Activated T-cell treated with anti-CD3 and anti-CD28 coated beads, Interleukin-2, amount 50 U/mL, for 1 hour (primary cell): ENCODE measurements around the gene ABCA13.

Experiments
- DNase-seq: peaks from one replicate; pipeline ENCODE4 v3.0.0-alpha.2; 2020

The ABCA13 gene

DNA sequence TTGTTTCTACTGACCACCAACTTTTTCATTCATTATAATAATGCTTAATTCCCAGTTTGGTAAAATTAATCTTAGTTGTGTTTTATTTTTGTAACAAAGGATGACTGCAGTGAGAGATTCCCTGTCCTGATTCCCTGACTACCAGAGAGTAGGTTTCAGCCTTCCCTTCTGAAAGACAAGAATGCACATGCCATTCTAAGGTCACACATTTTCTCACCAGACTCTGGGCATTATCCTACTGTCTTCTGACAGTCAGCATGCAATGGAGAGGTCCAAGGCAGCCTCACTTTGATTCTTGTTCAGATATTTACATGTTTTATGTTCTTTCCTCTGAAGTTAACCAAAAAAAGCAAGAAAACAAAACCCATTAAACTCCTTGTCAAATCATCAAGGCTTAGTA is 380.4 kb downstream of the ABCA13 start:
- DNase-seq, result no peak

DNA sequence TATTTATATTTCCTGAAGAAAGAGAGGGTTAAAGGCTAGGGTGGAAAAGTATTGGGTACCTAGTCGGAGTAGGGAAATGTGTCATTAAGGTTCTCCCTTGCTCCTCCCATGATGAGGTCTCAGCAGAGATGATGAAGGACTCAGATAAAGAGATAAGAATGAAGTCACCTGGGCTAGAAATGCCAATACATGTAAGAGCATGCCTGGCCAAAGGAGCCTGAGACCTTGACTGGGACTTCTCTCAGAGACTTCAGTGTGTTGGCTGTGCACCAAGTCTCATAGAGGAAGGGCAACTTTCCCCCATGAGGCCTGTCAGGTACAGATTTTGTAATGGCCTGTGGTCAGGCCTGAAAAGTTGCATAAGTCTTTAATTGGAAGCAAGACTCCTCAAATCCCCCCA is 392.1 kb downstream of the ABCA13 start:
- no peak for DNase-seq

DNA sequence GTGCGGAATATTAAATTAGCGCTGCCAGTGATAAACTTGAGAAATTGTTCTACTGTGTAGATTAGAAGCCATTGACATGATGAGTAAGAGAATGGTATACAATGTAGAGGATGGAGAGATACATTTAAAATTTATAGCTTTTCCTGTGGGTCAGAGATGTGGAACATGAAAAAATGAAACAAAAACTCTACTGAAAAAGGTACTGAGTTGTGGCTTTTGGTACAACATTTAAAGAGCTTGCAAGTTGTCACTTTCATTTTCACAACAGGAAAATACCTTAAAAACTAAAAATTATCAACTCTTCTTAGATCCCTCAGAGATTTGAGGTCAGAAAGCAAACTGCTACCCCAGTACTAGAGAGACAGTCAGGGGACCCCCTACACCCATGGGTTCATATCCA is 404.3 kb downstream of the ABCA13 start:
- no peak for DNase-seq

DNA sequence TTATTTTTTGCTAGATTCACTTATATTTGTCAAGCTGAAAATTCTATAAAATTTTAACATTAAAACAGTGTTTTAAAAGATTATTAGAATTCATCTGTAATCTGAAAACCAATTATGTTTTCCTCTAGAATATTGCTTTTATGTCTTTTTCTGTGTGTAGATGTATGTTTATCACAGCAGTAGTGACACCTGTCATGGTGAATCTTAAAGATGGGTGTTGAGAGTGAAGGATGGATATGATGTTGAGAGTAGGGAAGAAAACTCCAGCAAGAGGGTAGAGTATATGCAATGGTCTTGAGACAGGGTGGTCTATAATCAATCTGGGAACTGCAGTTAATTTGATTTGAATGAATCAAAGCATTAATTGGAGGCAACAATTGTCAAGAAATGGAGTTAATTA is 416.2 kb downstream of the ABCA13 start:
- no peak for DNase-seq

DNA sequence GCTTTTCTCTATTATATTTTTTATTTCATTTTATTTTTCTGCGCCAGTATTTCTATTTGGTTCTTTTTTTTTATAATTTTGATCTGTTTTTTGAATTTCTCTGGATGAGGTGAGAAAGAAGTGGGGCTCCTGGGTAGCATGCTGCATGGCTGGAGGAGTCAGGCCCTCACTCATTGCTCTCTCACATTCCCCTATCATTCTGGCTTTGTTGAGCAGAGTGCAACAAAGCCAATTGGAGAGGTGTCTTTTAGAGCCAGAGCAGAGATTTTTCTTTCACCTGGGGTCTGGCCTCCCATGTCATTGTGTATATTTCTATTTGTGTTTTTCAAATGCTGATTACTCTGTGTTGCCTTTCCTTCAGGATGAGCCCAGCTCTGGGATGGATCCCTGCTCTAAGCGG is 423.1 kb downstream of the ABCA13 start:
- DNase-seq, result no peak

DNA sequence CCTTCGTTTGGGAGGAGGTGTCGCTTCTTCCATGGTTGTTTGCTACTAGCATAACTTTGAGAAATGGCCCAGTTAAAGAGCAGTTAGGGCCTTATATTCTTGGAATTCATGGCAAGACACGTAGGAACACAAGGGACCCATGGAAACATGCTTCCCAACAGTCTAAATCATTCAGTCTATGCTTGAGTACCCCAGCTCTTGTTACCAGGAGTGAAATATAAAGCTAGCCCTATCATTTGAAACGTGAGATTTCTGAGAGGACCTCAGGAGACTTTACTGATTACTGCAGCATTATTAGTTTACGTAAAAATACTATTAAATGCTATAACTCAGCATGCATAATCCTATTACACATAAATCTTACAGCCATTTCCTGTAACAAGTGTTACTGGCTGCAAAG is 424.5 kb downstream of the ABCA13 start:
- no peak for DNase-seq

DNA sequence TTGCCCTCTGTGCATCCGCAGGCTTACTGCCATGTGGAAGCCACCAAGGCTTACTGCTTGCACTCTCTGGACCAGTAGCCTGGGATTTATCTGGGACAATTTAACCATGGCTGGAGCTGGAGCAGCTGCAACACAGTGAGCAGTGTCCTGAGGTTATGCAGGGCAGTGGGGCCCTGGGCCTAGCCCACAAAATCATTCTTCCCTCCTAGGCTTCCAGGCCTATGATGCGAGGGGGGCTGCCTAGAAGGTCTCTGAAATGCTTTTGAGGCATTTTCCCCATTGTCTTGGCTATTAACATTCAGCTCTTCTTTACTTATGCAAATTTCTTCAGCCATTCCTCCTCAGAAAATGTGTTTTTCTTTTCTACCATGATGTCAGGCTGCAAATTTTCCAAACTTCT is 439.4 kb downstream of the ABCA13 start:
- DNase-seq, result no peak

DNA sequence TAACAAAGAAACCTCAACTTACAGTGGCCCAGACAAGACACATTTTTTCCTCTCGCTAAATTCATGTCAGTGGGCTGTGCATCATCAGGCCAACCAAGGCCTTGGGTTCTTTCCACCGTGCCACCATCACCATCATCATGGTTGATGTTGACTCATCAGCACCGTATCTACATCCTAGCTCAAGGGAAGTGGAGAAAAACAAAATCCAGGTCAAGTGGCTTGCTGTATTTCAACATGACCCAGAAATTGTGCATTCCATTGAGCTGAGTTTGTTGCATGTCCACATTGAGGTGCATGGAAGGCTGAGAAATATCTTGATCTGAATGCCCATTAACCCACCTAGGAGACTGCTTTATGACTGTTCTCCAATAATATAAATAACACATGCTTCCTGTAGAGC is 440.7 kb downstream of the ABCA13 start:
- DNase-seq, result no peak

DNA sequence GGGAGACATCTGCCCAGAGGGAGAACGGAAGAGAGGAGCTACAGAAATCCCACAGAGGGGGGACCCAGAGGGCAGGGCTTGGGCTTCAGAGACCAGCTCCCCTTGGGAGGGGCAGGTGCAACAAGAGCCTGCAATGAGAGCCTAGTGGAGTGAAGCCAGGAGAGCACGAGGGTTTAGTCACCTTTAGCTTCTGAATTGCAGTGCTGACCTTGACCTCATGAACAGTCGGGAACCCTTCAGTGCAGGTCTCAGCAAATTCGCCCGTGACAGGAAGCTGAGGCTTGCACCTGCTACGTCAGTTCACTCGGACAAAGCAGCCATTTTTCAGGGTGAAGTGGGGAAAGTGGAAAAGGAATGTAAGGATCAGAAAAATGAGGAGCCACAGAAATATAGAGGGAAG is 446.2 kb downstream of the ABCA13 start:
- DNase-seq, result no peak

DNA sequence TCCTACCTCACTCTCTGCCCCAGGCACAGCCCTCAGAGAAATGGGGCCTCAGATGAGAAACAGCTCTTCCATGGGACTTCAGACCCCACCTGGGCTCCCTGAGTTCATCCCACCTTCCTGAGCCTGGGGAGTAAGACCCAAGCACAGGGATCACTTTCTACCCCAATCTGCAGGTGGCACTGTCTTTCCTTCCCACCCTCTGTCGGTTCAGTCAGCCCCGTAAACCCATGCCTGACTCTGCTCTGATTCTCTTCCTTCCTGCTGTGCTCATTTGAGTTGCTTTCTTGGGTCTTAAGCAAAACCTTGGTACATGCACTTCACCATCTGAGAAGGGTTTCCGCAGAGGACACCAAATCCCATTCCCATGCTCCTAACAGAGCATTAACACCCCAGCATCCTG is 446.7 kb downstream of the ABCA13 start:
- DNase-seq, result no peak

DNA sequence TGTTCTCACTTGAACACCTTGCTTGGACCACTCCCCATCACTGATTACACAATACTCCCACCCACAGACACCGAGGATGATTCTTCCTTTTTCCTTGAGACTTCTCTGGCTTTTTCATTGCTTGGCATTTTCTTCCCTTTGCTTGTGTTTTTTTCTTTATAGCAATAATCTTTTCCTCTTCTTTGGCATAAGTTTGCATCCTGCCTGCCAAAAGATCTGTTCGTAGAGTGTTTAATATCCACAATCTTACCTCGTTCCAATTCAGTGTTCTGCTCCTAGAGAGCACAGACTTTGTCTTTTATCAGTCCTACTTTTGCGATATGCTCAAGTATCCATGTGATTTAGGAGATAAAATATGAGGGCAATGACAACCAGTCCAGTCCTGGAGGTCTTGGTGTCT is 449.8 kb downstream of the ABCA13 start:
- no peak for DNase-seq

DNA sequence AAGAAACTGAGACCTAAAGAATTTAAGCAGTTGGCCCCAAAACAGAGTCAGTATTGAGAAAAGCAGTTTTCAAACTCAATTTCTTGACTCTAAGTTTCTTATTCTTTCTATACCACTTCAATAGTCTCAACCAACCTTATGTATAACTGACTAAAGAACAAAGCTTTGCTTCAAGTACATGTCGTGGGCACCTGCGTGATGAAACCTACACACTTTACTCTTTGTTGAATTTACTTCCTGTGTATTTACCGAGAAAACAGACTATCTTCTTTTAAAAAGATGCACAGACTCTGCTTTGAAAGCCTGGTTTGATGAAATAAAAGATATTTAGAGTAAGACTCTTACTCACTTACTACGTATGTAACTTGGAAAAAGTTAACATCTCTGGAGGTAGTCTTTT is 455.9 kb downstream of the ABCA13 start:
- no peak for DNase-seq

DNA sequence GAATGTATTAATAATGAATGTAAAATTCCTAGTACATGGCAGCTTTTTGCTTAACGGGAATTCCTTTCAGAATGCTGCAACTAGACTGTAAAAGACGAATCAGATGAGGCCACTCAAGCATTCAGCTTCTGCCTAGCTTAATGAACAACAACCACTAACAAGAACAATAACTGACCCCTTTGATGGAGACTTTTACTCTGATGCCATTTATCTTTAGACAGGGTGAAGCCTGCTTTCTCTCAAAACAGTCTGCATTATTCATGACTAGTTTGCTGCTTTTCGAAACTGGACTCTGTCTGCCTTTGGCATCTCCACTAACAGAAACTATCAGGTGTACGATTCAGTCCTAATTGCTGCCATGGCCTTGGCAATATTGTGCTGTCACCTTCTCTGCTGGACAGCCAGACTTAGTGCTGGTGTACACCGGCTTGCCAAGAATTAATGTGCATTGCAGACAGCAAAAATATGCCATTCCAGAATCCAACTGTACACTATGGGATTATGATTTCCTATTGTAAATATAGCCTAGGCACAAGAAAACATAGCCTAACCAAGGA is 457.6 kb downstream of the ABCA13 start:
- no peak for DNase-seq

DNA sequence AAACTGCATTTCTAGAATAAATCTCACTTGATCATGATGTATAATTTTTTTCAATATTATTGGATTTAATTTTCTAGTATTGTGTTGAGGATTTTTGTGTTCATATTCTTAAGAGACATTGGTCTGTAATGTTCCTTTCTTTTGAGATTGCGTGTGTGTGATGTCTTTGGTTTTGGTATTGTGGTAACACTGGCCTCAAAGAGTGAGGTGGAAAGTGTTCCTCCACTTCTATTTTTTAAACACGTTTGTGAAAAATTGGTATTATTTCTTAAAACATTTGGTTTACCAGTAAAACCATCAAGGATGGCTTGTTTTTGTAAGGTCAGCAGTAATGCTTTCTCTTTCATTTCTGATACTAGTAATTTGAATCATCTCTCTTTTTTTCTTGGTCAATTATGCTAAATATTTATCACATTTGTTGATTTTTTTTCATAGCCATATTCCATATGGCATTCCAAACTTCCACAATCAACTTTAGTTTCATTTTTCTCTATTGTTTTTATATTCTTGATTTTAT is 462.9 kb downstream of the ABCA13 start:
- no peak for DNase-seq

DNA sequence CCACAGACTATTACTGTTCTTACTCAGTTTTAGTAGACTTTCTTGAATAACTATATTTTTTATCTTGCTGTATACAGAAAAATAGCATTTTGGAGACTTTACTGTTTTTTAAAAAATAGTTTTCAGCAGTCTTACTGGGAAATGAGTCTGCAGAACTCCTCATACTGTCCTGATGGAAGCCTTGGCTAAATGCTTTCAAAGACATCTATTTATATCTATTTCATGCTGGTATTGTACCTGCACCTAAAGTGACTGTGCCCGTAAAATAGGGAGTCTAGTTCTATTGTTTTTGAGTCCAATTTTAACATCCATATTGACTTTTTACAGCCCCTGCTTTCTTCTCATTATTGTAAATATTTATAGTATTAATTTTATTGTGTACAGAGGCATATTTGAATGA is 464.5 kb downstream of the ABCA13 start:
- no peak for DNase-seq

DNA sequence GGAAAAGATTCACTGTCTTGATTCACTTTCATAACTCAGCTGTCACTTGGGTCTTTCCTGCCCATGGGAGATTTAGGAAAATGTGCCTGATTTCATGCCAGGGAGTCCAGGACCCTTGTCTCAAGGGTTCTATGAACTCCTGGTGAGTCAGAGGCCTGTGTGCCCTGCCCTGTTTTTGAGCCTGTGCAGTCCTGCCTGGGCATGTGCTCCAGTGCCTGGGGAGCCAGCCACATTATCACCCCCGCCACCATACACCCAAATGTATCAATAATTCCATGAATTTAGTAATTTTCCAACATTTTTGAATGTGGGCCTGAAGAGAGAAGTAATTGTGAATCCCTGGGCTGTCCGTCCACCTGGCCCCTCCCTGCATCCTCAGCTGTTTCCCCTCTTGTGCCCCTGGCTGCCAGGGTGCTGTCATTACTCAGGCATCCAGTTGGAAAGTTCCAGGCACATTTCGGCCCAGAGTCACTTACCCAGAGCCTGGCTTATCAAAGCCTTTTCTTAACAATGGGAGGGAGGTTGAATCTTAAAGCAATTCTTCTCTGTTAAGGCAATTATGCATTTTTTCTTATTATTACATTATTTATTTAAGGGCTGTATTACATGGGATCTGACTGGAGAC is 465.2 kb downstream of the ABCA13 start:
- DNase-seq, result no peak

DNA sequence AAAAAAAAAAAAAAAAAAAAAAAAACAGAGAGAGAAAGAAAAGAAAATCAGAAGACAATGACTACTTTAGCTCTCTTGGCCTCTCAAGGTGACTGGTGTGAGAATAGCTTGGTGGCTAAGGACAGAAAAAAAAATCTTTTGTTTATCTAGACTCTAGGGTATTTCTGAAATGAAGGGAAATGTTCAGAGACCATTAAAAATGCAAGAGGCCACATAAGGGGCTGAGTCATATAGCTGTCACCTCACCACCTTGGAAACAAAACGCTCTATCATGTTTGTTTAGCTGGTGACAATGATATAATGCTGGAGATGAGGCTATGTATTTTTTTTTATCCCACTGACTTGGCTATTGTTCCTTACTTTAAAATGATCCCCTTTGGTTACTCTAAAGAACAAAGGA is 466.1 kb downstream of the ABCA13 start:
- no peak for DNase-seq

DNA sequence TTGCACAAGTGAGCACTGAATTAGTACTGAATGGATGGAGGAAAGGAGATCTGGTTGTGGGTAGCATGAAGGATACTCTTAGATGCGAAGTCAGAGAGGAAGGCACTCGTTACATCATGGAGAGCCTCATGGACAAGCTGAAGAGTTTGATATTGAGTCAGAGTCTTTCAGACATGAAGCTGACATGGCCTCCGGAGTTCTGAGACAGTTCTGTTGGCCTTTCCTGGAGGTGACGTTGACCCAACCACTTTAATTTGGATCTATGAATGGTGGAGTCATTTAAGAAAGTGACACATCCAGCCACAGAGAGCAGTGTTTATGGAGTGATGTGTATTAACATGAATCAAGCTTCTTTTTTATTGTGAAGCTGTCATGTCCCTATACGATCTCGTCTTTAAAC is 466.8 kb downstream of the ABCA13 start:
- no peak for DNase-seq

DNA sequence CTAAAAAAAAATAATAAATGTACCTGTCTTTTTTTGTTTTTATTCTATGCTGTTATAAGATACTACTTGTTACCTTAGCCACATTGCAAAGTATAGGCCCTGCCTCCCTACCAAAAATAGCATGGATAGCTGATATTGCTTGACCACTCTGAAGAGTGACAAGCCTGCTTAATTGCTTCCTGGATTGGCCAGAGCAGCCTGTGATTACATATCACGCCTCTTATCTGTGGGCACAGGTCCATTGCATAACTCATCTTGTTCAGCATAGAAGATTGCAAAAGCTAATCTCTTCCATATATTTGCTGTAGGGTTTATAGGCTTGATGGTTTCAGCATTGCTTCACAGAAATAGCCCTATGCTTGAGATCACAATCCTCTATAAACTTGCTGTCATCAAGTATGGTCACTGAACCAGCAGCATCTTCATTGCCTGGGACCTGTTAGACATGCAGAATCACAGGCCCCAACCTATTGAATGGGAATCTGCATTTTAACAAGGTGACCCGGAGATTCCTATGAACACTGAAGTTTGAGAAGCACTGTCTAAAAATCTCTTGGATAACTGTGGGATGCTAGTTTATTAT is 472.3 kb downstream of the ABCA13 start:
- no peak for DNase-seq

DNA sequence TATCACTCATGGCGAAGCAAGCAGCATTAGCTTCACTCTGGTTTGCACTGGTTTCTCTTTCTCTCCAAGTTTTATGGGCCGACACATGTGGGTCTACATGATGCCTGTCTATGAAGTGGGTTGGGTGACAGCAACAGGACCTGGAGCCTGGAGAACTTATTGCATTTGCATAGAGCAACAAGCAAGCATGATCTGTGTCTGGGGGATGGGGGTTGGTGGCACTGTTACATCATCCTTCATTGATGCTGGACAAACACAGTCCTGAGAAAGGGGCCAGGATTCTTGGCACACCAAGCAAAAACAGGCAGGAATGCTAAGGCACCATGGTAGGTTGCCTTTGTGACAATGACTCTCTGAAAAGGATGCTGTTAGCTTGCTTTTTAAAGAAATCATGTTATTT is 486.9 kb downstream of the ABCA13 start:
- DNase-seq, result no peak

DNA sequence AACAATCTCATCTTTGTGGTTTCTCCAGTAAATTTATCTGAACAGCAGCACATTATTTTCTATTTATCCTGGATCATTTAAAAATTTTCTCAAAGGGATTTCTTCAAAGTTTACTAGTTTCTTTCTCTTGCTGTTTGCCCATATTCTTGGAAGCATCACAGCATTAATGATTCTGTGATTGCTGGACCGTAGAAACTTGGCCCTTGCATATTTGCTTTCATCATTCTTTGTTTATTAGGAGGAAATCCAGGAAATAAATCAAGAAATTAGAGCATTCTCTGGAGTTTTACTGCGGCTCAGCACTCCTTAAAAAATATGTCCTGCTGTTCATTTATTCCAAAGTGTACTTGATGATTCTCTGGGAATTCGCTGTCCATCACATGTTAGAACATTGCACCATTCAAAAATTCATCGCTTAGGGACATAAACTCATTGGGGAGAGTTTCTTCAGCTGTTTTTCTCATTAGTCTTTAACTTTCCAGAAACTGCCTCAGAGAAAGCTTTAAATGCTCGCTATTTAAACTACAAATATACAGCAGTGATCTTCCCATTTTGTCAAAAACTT is 489.1 kb downstream of the ABCA13 start:
- DNase-seq, result no peak

DNA sequence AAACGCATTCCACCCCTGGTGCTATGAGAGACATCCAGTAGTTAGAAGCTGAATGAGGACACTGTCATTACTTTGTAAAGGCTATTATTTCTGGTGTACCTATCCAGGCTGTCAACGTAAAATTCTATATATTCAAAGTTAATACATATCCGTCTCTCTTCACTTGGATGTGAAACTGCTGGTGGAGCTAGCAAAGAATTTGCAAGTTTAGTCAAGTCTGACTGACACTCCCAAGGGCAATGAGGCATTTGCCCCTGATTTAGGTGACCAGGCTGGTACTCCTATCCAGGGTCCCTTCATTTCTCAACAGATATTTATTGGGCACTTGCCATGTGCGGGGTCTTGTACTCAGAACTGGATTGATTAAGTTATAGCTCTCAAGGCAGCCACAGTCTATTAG is 493.0 kb downstream of the ABCA13 start:
- DNase-seq, result no peak

DNA sequence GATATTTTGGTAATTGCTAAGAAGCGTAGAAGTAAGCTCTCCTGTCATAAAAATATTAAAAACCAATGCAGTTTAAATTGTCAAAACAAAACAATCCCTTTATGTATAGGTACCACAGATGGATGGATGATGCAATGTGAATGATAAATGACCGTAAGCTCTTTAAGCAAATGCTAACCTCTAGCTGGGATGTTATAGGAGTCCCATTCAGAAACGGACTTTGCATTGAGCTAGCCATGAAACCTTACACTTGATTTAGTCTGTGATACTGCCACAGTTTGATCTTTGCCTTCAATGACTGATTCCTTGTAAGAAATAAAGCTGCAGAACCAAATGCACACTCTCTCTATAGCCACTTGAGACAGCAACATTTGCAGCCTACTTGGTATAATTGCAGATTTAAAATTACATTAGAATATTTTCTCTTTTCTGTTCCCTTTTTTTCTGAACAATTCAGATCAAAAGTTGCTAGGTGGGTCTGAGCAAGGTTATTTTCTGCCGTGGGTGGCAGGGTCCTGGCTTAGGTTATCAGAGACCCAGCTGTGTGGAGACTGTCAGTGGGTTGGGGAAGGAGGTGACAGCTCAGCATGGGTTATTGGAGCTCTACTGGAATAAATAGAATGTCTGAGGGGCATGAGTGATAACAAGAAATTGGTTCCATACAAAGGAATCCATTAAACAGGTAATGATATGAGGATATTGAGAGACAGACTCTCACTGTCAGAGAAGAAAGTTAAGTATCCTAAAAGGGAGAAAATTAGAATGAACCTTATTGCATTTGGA is 494.3 kb downstream of the ABCA13 start:
- DNase-seq, result no peak

DNA sequence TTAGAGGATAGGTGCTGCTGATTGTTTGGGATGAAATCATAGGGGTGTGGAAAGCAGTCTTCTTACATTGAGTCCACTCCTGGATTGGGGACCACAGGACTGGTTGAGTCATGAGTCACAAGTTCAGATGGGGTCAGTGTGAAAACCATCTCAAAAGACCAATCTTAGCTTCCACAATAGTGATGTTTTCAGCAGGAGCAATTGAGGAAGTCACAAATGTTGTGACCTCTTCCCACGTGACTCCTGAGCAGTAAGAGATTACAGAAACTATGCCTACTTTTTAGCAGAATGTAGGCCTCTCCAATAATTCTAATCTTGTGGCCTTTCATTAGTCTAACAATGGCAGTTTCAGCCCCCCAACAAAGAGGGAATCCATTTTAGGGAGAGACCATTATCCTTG is 496.1 kb downstream of the ABCA13 start:
- no peak for DNase-seq
